ENCODE measurements around the gene SPRED1. TPM values are rescaled to one million over a fixed set of nuclear protein-coding genes. Genes with fewer than 3 reads are reported as not detected.

The SPRED1 gene
- polyA plus RNA-seq, 3 donors = 2.5 to 3.3 (median 3.2) TPM

DNA sequence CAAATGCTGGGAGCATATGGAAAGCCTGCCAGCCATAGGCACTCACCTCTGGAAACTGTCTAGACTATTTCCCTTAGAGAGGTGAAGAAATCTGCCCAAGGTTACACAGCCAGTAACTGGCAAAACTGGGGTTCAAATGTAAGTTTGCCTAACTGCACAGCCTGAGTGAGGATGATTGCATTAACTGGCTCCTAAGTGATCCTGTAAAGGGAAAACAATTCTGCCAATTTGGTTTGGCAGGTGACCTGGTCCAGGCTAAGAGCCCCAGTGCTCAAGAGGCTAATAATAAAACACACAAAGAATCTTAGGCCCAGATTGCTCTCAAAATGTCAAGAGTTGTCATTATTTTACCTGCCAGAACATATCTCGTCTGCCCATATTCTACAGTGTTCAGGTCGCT, 43.9 kb upstream of the SPRED1 start:
- no peak overlapping the region for H2AFZ ChIP-seq (ENCODE audit: insufficient read depth, low read depth, low read length, poor library complexity, severe bottlenecking)
- Mint-ChIP-seq H3K4me1 (no peaks in the 10 kb centered on the region), H3K27ac (no peak overlapping the region), H3K36me3 (no peaks in the 10 kb centered on the region), H3K4me3 (no peak overlapping the region), H3K27me3 (ENCODE audit: low read depth in 3 of 3) (peaks cover 2 to 9% (median 3%) of the 10 kb centered on the region in 3 donors), H3K9me3 (peaks cover 0 to 2% (median 0%) of the 10 kb centered on the region in 7 donors)
- TF ChIP-seq, protein P1, sequence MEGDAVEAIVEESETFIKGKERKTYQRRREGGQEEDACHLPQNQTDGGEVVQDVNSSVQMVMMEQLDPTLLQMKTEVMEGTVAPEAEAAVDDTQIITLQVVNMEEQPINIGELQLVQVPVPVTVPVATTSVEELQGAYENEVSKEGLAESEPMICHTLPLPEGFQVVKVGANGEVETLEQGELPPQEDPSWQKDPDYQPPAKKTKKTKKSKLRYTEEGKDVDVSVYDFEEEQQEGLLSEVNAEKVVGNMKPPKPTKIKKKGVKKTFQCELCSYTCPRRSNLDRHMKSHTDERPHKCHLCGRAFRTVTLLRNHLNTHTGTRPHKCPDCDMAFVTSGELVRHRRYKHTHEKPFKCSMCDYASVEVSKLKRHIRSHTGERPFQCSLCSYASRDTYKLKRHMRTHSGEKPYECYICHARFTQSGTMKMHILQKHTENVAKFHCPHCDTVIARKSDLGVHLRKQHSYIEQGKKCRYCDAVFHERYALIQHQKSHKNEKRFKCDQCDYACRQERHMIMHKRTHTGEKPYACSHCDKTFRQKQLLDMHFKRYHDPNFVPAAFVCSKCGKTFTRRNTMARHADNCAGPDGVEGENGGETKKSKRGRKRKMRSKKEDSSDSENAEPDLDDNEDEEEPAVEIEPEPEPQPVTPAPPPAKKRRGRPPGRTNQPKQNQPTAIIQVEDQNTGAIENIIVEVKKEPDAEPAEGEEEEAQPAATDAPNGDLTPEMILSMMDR (IDR thresholded peaks at IDR 0.05) = no peak
- intact Hi-C loops (cut with micrococcal nuclease) = no loop called here
- H3K36me3 ChIP-seq (replicated peaks in 1 of 2; ENCODE audit: control insufficient read depth in 1 of 2, insufficient read depth in 2 of 2, low read length in 2 of 2) = no peaks in the 10 kb centered on the region
- WGBS (ENCODE audit: insufficient coverage) = no CpG with 5 or more reads among the region's 2 CpGs
- no peaks in the 10 kb centered on the region for H4K20me1 ChIP-seq (ENCODE audit: insufficient read depth, low read length)
- H3K4me1 ChIP-seq (ENCODE audit: control insufficient read depth in 1 of 2, insufficient read depth in 2 of 2, low read length in 2 of 2) = no peaks in the 10 kb centered on the region
- H3K9me3 ChIP-seq (replicated peaks in 1 of 2; ENCODE audit: control insufficient read depth in 1 of 2, insufficient read depth in 1 of 2, low read length in 2 of 2) = peaks cover 0 to under 1% of the 10 kb centered on the region in 2 donors
- DNase-seq = no peak
- H3K79me2 ChIP-seq (ENCODE audit: insufficient read depth, low read length) = no peaks in the 10 kb centered on the region
- H3K4me2 ChIP-seq (replicated peaks; ENCODE audit: extremely low read depth, low read length, poor library complexity, severe bottlenecking) = no peak overlapping the region
- H3K27me3 ChIP-seq (ENCODE audit: control insufficient read depth in 2 of 2, insufficient read depth in 2 of 2, low read length in 2 of 2) = peaks cover 0 to 2% of the 10 kb centered on the region in 2 donors
- H3K4me3 ChIP-seq (replicated peaks in 1 of 3; ENCODE audit: low read depth in 2 of 3, low read length in 3 of 3) = no peak overlapping the region
- H3K9ac ChIP-seq (ENCODE audit: insufficient read depth, low read length, poor library complexity, severe bottlenecking) = no peak overlapping the region
- no peak overlapping the region for H3K27ac ChIP-seq (ENCODE audit: low read depth in 1 of 2, low read length in 2 of 2)

DNA sequence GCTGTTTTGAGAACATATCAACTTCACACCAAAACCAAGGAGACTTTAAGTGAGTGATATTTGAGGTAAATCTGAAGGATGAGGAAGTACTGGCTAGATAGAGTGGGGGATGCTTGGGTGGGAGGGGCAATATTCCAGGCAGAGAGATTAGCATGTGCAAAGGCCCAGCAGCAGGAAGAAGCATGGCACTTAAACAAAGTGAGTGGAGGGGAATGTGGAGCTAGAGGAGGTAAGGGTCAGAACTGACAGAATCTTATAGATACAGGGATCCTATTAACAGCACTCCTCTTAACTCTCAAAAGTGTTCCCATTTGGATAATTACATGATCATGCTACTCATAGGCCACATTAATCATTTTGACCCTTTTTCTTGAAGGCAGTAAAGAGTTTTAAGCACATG, 41.4 kb upstream of the SPRED1 start:
- Histone ChIP-seq H3K9ac (ENCODE audit: insufficient read depth, low read length, poor library complexity, severe bottlenecking) (no peak overlapping the region), H4K20me1 (ENCODE audit: insufficient read depth, low read length) (no peaks in the 10 kb centered on the region), H3K4me3 (replicated peaks in 1 of 3; ENCODE audit: low read depth in 2 of 3, low read length in 3 of 3) (no peak overlapping the region), H3K4me1 (ENCODE audit: control insufficient read depth in 1 of 2, insufficient read depth in 2 of 2, low read length in 2 of 2) (no peaks in the 10 kb centered on the region), H3K27ac (ENCODE audit: low read depth in 1 of 2, low read length in 2 of 2) (no peak overlapping the region), H2AFZ (ENCODE audit: insufficient read depth, low read depth, low read length, poor library complexity, severe bottlenecking) (no peak overlapping the region), H3K9me3 (replicated peaks in 1 of 2; ENCODE audit: control insufficient read depth in 1 of 2, insufficient read depth in 1 of 2, low read length in 2 of 2) (no peaks in the 10 kb centered on the region), H3K4me2 (replicated peaks; ENCODE audit: extremely low read depth, low read length, poor library complexity, severe bottlenecking) (no peak overlapping the region), H3K27me3 (ENCODE audit: control insufficient read depth in 2 of 2, insufficient read depth in 2 of 2, low read length in 2 of 2) (peaks cover 0 to 3% of the 10 kb centered on the region in 2 donors), H3K36me3 (replicated peaks in 1 of 2; ENCODE audit: control insufficient read depth in 1 of 2, insufficient read depth in 2 of 2, low read length in 2 of 2) (no peaks in the 10 kb centered on the region), H3K79me2 (ENCODE audit: insufficient read depth, low read length) (no peaks in the 10 kb centered on the region)
- Mint-ChIP-seq H3K27me3 (ENCODE audit: low read depth in 3 of 3) (peaks cover 3 to 17% (median 9%) of the 10 kb centered on the region in 3 donors), H3K9me3 (peaks cover 0 to 2% (median 0%) of the 10 kb centered on the region in 7 donors), H3K4me1 (no peaks in the 10 kb centered on the region), H3K36me3 (no peaks in the 10 kb centered on the region), H3K27ac (no peak overlapping the region), H3K4me3 (no peak overlapping the region)
- intact Hi-C loops (cut with micrococcal nuclease) = no loop called here
- DNase-seq = no peak
- TF ChIP-seq, protein P1 (IDR thresholded peaks at IDR 0.05) = no peak

Data from CD14-positive monocyte (primary cell).